AML-193 (cell line): ENCODE data around the gene MTFR1L.

Experiments
- DNase-seq, 2 experiments: peaks; one replicate each; lab custom pipeline; 2025; lab: John Stamatoyannopoulos, UW

MTFR1L gene

GRCh38 chr1:25861316-25862286 is 41.8 kb downstream of the MTFR1L start:
- peak; percentile 52 to 63 for DNase-seq

- DNase-seq: no peak
Measured at GRCh38 chr1:25862785-25863485, 43.2 kb downstream of the MTFR1L start.

GRCh38 chr1:25863486-25864262 is 43.9 kb downstream of the MTFR1L start:
- DNase-seq: no peak

GRCh38 chr1:25864434-25864833 is 44.7 kb downstream of the MTFR1L start:
- no peak for DNase-seq

GRCh38 chr1:25866288-25866687 is 46.5 kb downstream of the MTFR1L start:
- DNase-seq: no peak

GRCh38 chr1:25867210-25867991 is 47.6 kb downstream of the MTFR1L start:
- no peak for DNase-seq

GRCh38 chr1:25869909-25870606 is 50.3 kb downstream of the MTFR1L start:
- DNase-seq: no peak

GRCh38 chr1:25870614-25871013 is 50.9 kb downstream of the MTFR1L start:
- no peak for DNase-seq

- no peak for DNase-seq
Measured at GRCh38 chr1:25871086-25871703, 51.4 kb downstream of the MTFR1L start.

GRCh38 chr1:25871704-25872494 is 52.1 kb downstream of the MTFR1L start:
- DNase-seq: no peak

- peak; percentile 3 to 13 for DNase-seq
Measured at GRCh38 chr1:25872713-25873112, 53.0 kb downstream of the MTFR1L start.

- DNase-seq: no peak
Measured at GRCh38 chr1:25873120-25873519, 53.4 kb downstream of the MTFR1L start.

GRCh38 chr1:25874209-25874608 is 54.5 kb downstream of the MTFR1L start:
- DNase-seq: no peak

GRCh38 chr1:25874635-25875153 is 54.9 kb downstream of the MTFR1L start:
- DNase-seq: no peak

- peak in 1 of 2 experiments; percentile 7 for DNase-seq
Measured at GRCh38 chr1:25875154-25875855, 55.6 kb downstream of the MTFR1L start, which contains the start of gene PAQR7. Gene PAQR7, minus strand, starts transcription at chr1:25875708. Its CDS starts 11,869 bp downstream, at chr1:25863839.

- DNase-seq: no peak
Measured at GRCh38 chr1:25875856-25876692, 56.3 kb downstream of the MTFR1L start.

- no peak for DNase-seq
Measured at GRCh38 chr1:25876693-25877077, 56.9 kb downstream of the MTFR1L start.

GRCh38 chr1:25877155-25877554 is 57.4 kb downstream of the MTFR1L start:
- no peak for DNase-seq
